Measurements from ENCODE around the gene MS4A12.

The MS4A12 gene

DNA sequence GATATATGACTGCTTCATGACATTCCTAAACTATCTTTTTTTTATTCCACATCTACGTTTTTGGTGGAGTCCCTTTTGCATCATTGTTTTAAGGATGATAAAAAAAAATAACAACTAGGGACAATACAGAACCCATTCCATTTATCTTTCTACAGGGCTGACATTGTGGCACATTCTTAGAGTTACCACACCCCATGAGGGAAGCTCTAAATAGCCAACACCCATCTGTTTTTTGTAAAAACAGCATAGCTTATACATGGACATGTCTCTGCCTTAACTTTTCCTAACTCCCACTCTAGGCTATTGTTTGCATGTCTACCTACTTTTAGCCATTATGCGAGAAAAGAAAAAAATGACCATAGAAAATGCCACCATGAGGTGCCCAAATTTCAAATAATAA, 23.7 kb upstream of the MS4A12 start:
- TF ChIP-seq ISL1 (CRISPR knock-in tag; IDR thresholded peaks at IDR 0.05), result no peak
- TF ChIP-seq, protein P1, sequence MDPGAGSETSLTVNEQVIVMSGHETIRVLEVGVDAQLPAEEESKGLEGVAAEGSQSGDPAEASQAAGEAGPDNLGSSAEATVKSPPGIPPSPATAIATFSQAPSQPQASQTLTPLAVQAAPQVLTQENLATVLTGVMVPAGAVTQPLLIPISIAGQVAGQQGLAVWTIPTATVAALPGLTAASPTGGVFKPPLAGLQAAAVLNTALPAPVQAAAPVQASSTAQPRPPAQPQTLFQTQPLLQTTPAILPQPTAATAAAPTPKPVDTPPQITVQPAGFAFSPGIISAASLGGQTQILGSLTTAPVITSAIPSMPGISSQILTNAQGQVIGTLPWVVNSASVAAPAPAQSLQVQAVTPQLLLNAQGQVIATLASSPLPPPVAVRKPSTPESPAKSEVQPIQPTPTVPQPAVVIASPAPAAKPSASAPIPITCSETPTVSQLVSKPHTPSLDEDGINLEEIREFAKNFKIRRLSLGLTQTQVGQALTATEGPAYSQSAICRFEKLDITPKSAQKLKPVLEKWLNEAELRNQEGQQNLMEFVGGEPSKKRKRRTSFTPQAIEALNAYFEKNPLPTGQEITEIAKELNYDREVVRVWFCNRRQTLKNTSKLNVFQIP (CRISPR knock-in tag; IDR thresholded peaks at IDR 0.05; ENCODE audit: borderline replicate concordance, low read depth), result no peak
- no peak for TF ChIP-seq ZFP30 (CRISPR knock-in tag; IDR thresholded peaks at IDR 0.05)
- TF ChIP-seq RARB (CRISPR knock-in tag; IDR thresholded peaks at IDR 0.05), result no peak
- no peak for TF ChIP-seq ZC3H10 (CRISPR knock-in tag; IDR thresholded peaks at IDR 0.05)
- no peak for TF ChIP-seq ESRRG (CRISPR knock-in tag; IDR thresholded peaks at IDR 0.05)
- TF ChIP-seq TOX (CRISPR knock-in tag; IDR thresholded peaks at IDR 0.05; ENCODE audit: borderline replicate concordance), result no peak
- TF ChIP-seq, protein P2, sequence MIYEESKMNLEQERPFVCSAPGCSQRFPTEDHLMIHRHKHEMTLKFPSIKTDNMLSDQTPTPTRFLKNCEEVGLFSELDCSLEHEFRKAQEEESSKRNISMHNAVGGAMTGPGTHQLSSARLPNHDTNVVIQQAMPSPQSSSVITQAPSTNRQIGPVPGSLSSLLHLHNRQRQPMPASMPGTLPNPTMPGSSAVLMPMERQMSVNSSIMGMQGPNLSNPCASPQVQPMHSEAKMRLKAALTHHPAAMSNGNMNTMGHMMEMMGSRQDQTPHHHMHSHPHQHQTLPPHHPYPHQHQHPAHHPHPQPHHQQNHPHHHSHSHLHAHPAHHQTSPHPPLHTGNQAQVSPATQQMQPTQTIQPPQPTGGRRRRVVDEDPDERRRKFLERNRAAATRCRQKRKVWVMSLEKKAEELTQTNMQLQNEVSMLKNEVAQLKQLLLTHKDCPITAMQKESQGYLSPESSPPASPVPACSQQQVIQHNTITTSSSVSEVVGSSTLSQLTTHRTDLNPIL (CRISPR knock-in tag; IDR thresholded peaks at IDR 0.05; ENCODE audit: low read depth), result no peak
- TF ChIP-seq ZFP3 (CRISPR knock-in tag; IDR thresholded peaks at IDR 0.05), result no peak
- TF ChIP-seq ARNTL (CRISPR knock-in tag; IDR thresholded peaks at IDR 0.05; ENCODE audit: borderline replicate concordance, low read depth), result no peak
- TF ChIP-seq TCF4 (CRISPR knock-in tag; IDR thresholded peaks at IDR 0.05; ENCODE audit: borderline replicate concordance), result no peak
- TF ChIP-seq PATZ1 (CRISPR knock-in tag; IDR thresholded peaks at IDR 0.05; ENCODE audit: borderline replicate concordance), result no peak
- no peak for TF ChIP-seq GLIS3 (CRISPR knock-in tag; IDR thresholded peaks at IDR 0.05)
- TF ChIP-seq PPARA (CRISPR knock-in tag; IDR thresholded peaks at IDR 0.05; ENCODE audit: borderline replicate concordance), result no peak
- TF ChIP-seq ZNF70 (CRISPR knock-in tag; IDR thresholded peaks at IDR 0.05), result no peak
- TF ChIP-seq CSDC2 (CRISPR knock-in tag; IDR thresholded peaks at IDR 0.05), result no peak
- TF ChIP-seq OSR1 (CRISPR knock-in tag; IDR thresholded peaks at IDR 0.05), result no peak
- no peak for TF ChIP-seq TSHZ2 (CRISPR knock-in tag; IDR thresholded peaks at IDR 0.05)
- no peak for ATAC-seq

- no peak for TF ChIP-seq PPARA (CRISPR knock-in tag; IDR thresholded peaks at IDR 0.05; ENCODE audit: borderline replicate concordance)
- no peak for TF ChIP-seq BACH2 (CRISPR knock-in tag; IDR thresholded peaks at IDR 0.05; ENCODE audit: borderline replicate concordance)
- TF ChIP-seq CSDC2 (CRISPR knock-in tag; IDR thresholded peaks at IDR 0.05), result no peak
- no peak for TF ChIP-seq ARNTL (CRISPR knock-in tag; IDR thresholded peaks at IDR 0.05; ENCODE audit: borderline replicate concordance, low read depth)
- TF ChIP-seq OSR1 (CRISPR knock-in tag; IDR thresholded peaks at IDR 0.05), result no peak
- no peak for TF ChIP-seq ESRRG (CRISPR knock-in tag; IDR thresholded peaks at IDR 0.05)
- TF ChIP-seq TOX (CRISPR knock-in tag; IDR thresholded peaks at IDR 0.05; ENCODE audit: borderline replicate concordance), result no peak
- no peak for TF ChIP-seq ZFP3 (CRISPR knock-in tag; IDR thresholded peaks at IDR 0.05)
- TF ChIP-seq ISL1 (CRISPR knock-in tag; IDR thresholded peaks at IDR 0.05), result no peak
- no peak for TF ChIP-seq SNAI2 (CRISPR knock-in tag; IDR thresholded peaks at IDR 0.05)
- no peak for TF ChIP-seq RARB (CRISPR knock-in tag; IDR thresholded peaks at IDR 0.05)
- TF ChIP-seq, protein P3, sequence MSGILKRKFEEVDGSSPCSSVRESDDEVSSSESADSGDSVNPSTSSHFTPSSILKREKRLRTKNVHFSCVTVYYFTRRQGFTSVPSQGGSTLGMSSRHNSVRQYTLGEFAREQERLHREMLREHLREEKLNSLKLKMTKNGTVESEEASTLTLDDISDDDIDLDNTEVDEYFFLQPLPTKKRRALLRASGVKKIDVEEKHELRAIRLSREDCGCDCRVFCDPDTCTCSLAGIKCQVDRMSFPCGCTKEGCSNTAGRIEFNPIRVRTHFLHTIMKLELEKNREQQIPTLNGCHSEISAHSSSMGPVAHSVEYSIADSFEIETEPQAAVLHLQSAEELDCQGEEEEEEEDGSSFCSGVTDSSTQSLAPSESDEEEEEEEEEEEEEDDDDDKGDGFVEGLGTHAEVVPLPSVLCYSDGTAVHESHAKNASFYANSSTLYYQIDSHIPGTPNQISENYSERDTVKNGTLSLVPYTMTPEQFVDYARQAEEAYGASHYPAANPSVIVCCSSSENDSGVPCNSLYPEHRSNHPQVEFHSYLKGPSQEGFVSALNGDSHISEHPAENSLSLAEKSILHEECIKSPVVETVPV (CRISPR knock-in tag; IDR thresholded peaks at IDR 0.05), result no peak
- TF ChIP-seq TCF4 (CRISPR knock-in tag; IDR thresholded peaks at IDR 0.05; ENCODE audit: borderline replicate concordance), result no peak
- TF ChIP-seq TSHZ2 (CRISPR knock-in tag; IDR thresholded peaks at IDR 0.05), result no peak
- TF ChIP-seq GLIS3 (CRISPR knock-in tag; IDR thresholded peaks at IDR 0.05), result no peak
- TF ChIP-seq PATZ1 (CRISPR knock-in tag; IDR thresholded peaks at IDR 0.05; ENCODE audit: borderline replicate concordance), result no peak
- TF ChIP-seq ZFP30 (CRISPR knock-in tag; IDR thresholded peaks at IDR 0.05), result no peak
- no peak for TF ChIP-seq ZC3H10 (CRISPR knock-in tag; IDR thresholded peaks at IDR 0.05)
- TF ChIP-seq, protein P1 (CRISPR knock-in tag; IDR thresholded peaks at IDR 0.05; ENCODE audit: borderline replicate concordance, low read depth), result no peak
- ATAC-seq, result no peak
Measured at GRCh38 chr11:60469723-60470122, 22.9 kb upstream of the MS4A12 start.

Data from SK-N-SH treated with all-trans-retinoic acid at 6 μM for 48 hours (cell line).